K562 (cell line): ENCODE measurements around the gene SHROOM3.

Experiments used
- EZH2 ChIP-seq: IDR thresholded peaks from 2 replicates; pipeline ENCODE4 v1.6.1; 2012; ENCODE audit warnings: low read depth, mild to moderate bottlenecking, inconsistent platforms, low read length, borderline replicate concordance
- IRF2 ChIP-seq: sonication (generic); formaldehyde crosslinking; IDR thresholded peaks from 2 replicates; pipeline ENCODE4 v1.8.1; 2022; ENCODE audit warnings: mild to moderate bottlenecking, missing genetic modification reagents
- KDM1A ChIP-seq, 2 experiments: fragments of 450-650 bp; IDR thresholded peaks; 2 replicates each; pipeline ENCODE4 v1.6.1; 2016; ENCODE audit warnings: mild to moderate bottlenecking in 2 of 2
- LCOR ChIP-seq: sonication (generic); formaldehyde crosslinking; IDR thresholded peaks from 2 replicates; pipeline ENCODE4 v1.8.0; 2022; ENCODE audit warnings: mild to moderate bottlenecking, missing genetic modification reagents
- PHF21A ChIP-seq: fragments of 450-650 bp; IDR thresholded peaks from 2 replicates; pipeline ENCODE4 v1.6.1; 2017; ENCODE audit warnings: low read depth, borderline replicate concordance
- POLR2A ChIP-seq: fragments of 450-650 bp; conservative IDR thresholded peaks from 2 replicates; pipeline ENCODE4 v1.6.1; 2016
- PTTG1 ChIP-seq: fragments of 450-650 bp; IDR thresholded peaks from 2 replicates; pipeline ENCODE4 v1.6.1; 2016; ENCODE audit warnings: low read depth, mild to moderate bottlenecking, missing genetic modification characterization, missing compliant biosample characterization
- TF ChIP-seq, protein P1 (sequence below): fragments of 200-800 bp; sonication (Bioruptor generic); IDR thresholded peaks from 2 replicates; pipeline ENCODE4 v1.6.1; 2017; ENCODE audit warnings: missing genetic modification characterization, missing compliant biosample characterization
- TF ChIP-seq, protein P2 (sequence below), 3 experiments: IDR thresholded peaks in 2 of 3; conservative IDR thresholded peaks in 1 of 3; 2 replicates each; pipeline ENCODE4 v1.5.1; 2011 to 2012; ENCODE audit warnings: low read length in 3 of 3, mild to moderate bottlenecking in 3 of 3, control low read depth in 2 of 3, improper control_type of control experiment in 1 of 3, inconsistent platforms in 1 of 3, low read depth in 1 of 3, mixed read lengths in 1 of 3, moderate library complexity in 1 of 3; ENCODE audit not compliant: insufficient read depth in 2 of 3

DNA sequence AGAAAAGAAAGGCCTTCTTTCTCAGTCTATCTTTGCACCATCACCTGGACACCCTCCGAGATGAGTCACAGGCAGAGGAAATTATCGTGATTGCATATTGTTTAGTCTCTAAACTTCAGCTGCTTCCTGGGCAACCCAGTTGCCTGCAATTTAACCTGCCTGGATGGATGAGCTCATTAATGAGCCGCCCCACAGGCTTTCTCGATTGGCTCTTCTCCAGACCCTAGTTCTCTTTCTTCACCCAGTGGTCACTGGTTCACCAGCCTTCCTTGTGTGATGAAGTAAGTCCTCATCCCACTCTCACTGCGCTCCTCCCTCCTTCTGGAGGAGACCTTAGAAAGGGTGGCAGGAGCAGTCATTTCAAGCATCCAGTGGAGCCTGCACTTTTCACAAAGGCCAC, 368.5 kb downstream of the SHROOM3 start:
- TF ChIP-seq LCOR (CRISPR knock-in tag): no peak
- no peak for TF ChIP-seq POLR2A
- TF ChIP-seq PTTG1 (tag): no peak
- no peak for TF ChIP-seq PHF21A
- TF ChIP-seq, protein P1, sequence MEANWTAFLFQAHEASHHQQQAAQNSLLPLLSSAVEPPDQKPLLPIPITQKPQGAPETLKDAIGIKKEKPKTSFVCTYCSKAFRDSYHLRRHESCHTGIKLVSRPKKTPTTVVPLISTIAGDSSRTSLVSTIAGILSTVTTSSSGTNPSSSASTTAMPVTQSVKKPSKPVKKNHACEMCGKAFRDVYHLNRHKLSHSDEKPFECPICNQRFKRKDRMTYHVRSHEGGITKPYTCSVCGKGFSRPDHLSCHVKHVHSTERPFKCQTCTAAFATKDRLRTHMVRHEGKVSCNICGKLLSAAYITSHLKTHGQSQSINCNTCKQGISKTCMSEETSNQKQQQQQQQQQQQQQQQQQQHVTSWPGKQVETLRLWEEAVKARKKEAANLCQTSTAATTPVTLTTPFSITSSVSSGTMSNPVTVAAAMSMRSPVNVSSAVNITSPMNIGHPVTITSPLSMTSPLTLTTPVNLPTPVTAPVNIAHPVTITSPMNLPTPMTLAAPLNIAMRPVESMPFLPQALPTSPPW (CRISPR knock-in tag): no peak
- TF ChIP-seq IRF2 (CRISPR knock-in tag): no peak
- TF ChIP-seq, protein P2, sequence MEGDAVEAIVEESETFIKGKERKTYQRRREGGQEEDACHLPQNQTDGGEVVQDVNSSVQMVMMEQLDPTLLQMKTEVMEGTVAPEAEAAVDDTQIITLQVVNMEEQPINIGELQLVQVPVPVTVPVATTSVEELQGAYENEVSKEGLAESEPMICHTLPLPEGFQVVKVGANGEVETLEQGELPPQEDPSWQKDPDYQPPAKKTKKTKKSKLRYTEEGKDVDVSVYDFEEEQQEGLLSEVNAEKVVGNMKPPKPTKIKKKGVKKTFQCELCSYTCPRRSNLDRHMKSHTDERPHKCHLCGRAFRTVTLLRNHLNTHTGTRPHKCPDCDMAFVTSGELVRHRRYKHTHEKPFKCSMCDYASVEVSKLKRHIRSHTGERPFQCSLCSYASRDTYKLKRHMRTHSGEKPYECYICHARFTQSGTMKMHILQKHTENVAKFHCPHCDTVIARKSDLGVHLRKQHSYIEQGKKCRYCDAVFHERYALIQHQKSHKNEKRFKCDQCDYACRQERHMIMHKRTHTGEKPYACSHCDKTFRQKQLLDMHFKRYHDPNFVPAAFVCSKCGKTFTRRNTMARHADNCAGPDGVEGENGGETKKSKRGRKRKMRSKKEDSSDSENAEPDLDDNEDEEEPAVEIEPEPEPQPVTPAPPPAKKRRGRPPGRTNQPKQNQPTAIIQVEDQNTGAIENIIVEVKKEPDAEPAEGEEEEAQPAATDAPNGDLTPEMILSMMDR (IDR thresholded peaks at IDR 0.05 in 2 of 3, conservative IDR thresholded peaks at IDR 0.05 in 1 of 3; ENCODE audit: insufficient read depth in 2 of 3, low read depth in 1 of 3, low read length in 3 of 3): no peak
- TF ChIP-seq EZH2: no peak
- TF ChIP-seq KDM1A (IDR thresholded peaks at IDR 0.05): no peak
